Measurements from ENCODE around the gene INPP5K.
A peak's percentile ranks its signal among the peaks of the same experiment; 100 is the strongest.
"Not testable (repeated sequence)": the region's sequence is repeated elsewhere in the genome, so short reads cannot be mapped to it uniquely, and the experiment has no call there.

INPP5K gene

DNA sequence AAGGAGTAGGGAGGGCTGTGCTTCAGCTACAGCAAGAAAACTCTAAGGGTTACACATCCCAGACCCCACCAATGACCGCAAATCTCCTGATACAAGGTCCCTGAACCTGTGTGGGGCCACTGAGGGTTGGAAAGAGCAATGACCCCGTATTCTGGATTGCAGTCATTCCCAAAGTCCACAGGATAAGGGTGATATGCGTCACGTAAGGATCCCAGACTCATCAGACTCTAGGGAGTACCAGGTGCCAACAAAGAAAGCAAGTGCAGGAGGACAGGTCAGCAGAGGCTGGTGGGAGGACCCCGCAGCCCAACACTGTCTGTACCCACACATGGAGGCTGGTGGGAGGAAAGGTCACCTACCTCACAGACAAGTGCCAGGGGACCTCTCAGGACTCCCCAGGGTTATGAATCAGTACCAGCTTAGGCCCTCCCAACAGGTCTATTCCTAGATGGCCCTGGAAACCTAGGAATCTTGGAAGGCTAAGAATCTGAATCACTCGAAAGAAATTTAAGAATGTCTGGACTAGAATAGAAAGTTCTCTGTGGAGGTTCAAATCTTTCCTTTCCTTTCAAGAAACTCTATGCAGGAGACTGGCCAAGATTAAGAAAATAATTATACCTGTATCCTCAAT, 30.0 kb upstream of the INPP5K start:
- DNase-seq: no peak

GRCh38 chr17:1545618-1546017, 29.2 kb upstream of the INPP5K start:
- no peak for DNase-seq

DNA sequence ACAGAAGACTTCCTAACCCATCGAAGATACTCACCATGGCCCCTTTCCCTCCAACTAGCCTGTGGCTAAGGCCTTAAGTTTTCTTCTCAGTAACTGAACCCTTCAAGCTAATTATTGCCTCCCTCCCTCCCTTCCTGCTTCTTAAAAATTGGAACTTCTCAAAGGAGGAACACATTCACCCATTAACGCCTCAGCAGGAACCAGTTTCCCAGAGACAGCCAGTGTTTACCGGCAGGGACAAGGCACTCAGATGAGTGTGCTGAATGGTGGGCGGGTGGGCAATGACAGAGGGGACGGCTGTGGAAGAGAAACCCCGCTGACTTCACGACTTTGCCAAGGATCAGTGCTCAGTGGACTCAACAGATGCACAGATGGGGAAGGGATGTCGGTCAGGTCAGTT, 25.9 kb upstream of the INPP5K start:
- no peak for DNase-seq

- no peak for DNase-seq
Observed at GRCh38 chr17:1541367-1541904, 25.0 kb upstream of the INPP5K start.

DNA sequence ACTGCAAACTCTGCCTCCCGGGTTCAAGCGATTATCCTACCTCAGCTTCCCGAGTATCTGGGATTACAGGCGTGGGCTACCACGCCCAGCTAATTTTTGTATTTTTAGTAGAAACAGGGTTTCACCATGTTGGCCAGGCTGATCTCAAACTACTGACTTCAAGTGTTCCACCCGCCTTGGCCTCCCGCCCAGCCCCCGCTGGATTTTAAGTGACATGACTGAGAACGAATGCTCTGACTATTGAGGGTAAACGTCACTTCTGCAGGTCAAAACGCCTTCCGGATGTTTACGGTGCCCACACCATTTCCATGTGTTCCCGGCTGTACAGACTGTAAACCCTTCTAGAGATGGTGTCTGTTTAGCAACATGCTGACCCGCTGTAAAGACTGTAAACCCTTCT, 23.4 kb upstream of the INPP5K start:
- no peak for DNase-seq

- no peak for DNase-seq
Observed at GRCh38 chr17:1535737-1536136, 19.3 kb upstream of the INPP5K start.

- no peak for DNase-seq
Observed at GRCh38 chr17:1533661-1534325, 17.4 kb upstream of the INPP5K start.

DNA sequence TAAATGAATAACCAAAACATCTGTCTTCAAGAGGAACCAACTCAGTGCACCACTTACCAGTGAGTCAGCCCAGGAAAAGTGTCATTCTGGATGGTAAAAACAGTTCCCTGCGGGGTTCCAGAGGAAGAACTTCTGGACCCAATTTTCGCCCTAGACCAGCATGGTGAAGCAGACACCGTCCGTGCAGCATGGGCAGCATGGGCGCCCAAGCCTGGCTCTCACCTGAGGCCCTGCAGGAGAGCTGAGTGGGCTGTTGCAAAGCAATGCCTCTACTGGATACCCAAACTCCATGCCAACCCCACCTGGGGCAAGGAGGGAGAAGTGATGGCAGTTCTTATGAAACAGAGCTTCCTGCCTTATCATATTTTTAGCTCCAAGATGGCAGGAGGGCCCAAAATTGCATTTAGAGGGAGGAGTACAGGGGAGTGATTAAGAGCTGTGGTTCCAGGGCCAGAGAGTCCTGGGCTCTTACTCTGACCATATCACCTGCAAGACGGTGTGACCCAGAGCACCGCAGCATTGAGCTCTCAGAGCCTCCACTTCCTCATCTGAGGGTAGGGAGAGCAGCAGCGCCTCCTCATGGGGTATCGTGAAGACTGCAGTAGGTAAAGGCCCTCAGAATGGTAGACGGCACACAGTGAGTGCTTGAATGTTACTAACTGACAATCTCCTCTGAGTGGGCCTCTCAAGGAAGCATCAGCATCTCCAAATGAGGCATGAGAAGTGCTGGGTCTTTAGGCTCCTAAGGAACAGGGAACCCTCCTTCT, 16.6 kb upstream of the INPP5K start:
- DNase-seq: no peak

DNA sequence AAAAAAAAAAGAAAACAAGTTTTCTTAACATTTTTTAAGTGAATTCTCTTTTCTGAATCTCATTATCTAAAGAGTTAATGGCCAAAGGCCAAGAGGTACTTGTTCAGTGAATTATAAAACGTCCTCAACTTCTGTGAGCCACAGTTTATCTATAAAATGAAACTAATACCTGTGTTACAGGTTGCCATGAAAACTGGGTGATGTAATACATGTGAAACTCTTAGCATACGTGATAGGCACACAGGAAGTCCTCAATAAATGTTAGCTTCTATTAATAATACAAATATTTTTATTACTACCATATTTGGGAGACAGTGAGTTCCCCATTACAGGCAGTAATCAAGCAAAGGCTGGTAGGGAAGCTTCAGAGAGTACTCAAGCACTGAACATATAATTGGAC, 13.5 kb upstream of the INPP5K start:
- no peak for DNase-seq

DNA sequence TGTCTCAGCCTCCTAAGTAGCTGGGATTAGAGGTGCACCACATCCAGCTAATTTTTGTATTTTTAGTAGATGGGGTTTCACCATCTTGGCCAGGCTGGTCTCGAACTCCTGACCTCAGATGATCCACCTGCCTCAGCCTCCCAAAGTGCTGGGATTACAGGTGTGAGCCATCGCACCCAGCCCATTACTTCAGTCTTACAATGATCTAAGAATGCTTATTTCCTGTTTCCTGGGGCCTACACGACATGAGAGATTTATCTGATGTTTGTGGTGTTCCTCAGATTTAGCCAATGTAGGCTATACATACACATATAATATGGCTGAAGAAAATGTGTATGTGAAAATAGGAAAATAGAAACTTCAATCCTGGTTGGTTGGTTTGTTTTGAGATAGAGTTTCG, 10.5 kb upstream of the INPP5K start:
- not testable (repeated sequence) for DNase-seq

DNA sequence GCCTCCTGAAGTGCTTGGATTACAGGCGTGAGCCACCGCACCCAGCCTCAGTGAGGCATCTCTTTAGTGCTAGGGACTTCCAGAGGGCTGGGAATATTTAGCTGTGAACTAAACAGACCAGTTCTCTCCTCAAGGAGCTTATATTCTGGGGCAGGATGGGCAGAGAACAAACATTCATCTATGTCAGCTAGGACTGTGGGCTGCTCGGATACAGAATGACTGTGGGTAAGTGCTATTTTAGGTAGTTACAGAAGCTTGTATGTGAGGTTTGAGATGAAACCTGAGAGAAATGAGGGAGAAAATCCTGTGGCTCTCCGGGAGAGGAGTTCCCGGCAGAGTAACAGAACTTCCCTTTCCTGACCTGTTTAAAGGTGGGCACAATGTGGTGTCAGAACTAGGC, 6.2 kb upstream of the INPP5K start:
- DNase-seq: no peak

- DNase-seq: no peak
Observed at GRCh38 chr17:1521086-1521640, 4.8 kb upstream of the INPP5K start.

DNA sequence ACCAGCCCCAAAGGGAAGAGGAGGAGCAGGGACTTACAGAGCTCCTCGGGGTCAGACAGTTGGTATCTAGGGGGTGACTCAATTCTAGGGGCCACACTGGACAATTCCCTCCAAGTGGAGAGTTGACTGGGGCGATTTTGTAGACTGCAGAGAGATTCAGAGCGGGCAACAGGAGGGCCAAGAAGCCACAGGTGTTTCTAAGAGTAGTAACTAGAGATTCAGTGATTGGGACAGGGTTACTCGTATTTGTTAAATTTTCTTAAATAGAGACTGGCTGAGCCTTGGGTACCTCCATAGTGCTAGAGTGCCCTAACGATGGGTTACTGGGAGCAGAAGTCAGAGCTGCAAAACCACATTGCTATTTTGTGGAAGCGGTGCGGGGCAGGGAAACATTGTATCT, 3.3 kb upstream of the INPP5K start:
- DNase-seq: no peak

- DNase-seq: no peak
Observed at GRCh38 chr17:1518410-1518809, 2.0 kb upstream of the INPP5K start.

- peak; percentile 71 for DNase-seq
Observed at GRCh38 chr17:1515640-1516387, 598 bp downstream of the INPP5K start.

DNA sequence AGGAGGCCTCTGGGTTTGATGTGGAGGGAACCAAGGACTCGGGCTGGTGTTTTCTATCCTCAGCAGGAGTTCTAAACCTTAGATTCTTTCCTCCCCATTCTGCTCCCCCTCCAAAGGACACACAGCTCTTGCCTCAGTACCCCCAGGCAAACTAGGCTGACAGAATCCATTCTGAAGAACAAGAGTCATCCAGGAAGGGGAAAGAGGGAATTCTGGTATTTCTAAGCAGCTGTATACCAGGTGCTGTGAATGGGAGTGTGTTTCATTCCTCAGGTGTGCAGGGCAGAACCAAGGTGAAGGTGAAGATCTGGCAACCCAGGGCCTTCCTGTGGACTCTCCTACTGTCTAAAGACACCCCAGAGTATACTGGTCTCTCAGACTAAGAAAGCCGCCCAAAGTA, 4.1 kb downstream of the INPP5K start:
- no peak for DNase-seq

GRCh38 chr17:1511756-1512321, 4.6 kb downstream of the INPP5K start:
- DNase-seq: no peak

DNA sequence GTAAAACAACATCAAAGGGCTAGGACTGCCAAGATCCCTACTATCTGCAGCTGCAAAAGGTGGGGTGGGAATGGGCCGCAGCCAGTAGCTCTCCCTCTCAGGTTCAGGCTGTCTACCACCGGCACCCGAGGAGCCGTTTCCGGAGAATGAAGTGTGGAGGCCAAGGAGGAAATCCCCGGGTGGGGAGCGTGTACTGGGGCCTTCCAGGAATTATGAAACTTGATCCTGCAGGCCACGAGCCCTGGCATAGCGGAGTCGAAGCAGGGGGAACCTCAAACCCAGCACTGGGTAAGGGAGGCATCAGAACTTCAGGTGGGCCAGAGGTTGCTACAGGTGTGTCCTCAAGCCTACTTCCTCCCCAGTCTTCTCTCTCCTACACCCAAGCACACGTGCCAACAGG, 5.1 kb downstream of the INPP5K start:
- no peak for DNase-seq

DNA sequence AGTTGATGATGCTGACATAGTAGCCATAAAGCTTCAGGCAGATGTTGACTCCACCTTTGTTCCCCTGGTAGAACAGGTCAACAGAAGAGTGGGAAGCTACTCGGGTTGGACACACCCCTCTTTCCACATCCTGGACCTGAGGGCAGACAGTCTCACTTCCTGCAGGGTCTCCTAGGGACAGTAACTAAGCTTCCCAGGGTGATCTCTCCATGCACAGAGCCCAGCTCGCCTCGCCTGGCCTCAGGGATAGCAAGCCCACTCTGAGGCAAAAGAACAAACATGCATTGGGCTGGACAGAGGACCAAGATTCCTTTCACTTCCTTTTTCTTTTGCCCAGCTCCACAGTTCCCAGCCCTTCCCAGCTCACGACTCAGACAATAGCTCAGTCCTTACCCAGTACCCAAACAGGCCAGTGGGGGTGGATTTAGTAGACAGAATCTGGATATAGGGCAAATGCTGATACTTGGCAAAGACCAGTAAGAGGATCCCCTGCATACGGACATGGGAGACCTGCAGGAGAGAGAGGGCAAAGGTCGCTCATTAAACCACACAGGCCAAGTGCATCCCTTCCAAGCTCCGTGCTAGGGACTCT, 7.0 kb downstream of the INPP5K start:
- DNase-seq: no peak

DNA sequence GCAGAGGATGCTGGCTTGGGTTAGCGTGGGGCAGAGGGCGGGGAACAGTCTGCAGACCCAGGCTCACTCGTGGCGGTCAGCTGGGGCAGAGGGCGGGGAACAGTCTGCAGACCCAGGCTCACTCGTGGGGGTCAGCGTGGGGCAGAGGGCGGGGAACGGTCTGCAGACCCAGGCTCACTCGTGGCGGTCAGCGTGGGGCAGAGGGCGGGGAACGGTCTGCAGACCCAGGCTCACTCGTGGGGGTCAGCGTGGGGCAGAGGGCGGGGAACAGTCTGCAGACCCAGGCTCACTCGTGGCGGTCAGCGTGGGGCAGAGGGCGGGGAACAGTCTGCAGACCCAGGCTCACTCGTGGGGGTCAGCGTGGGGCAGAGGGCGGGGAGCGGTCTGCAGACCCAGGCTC, 7.7 kb downstream of the INPP5K start:
- not testable (repeated sequence) for DNase-seq

DNA sequence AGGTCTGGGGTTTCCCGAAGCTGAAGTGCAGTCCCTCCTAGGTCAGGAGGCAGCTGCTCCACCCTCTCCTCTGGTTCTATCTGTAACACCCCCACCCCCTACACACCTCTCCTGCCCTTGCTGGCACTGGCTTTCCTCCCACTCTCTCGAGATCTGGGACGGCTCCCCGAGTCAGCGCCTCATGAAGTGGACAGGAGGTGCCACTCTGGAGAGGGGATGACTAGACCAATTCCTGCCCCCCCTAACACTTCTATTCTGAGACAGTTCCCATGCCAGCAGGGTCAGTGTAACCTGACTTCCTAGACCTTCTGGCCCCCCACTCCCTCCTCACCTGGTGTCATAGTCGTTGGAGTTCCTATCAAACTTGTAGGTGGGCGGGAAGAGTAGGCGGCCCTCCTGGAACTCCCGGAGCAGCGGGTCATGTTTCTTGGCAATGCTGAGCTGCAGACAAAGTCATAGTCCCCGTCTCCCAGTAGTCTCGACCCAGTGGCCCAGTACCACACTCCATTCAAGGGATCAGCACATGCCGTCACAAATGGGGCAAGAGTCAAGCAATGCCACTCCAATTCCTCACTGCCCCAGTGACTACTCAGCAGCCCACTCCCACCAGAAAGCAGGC, 9.7 kb downstream of the INPP5K start:
- DNase-seq: no peak

DNA sequence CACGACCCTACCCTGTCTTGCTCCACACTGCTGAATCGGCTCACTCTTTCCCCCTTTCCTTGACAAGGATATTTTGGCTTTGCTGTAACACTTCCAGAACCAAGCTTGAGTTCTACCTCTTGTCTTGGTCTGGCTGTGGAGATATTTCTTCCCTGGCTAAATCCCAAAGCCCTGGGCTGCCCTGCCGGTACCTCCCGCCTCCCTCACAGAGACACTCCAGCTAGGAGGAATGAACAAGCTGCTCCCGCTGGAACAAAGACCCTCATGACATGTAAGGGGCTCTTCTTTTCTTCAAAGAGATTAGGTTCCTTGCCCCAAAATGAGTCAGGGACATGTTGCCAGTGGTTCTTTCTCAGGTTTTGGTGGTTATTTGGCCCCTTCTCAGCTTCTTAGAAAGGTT, 10.8 kb downstream of the INPP5K start:
- DNase-seq: no peak
